Nephron (organoid): ENCODE results near the gene CHID1.

ENCODE experiments used
- H3K27ac Mint-ChIP-seq, 3 experiments: 2 replicates each; pipeline ENCODE4 v1.8.0; 2020; ENCODE audit warnings: mixed read lengths in 3 of 3, mild to moderate bottlenecking in 2 of 3, moderate library complexity in 1 of 3
- H3K27me3 Mint-ChIP-seq: 2 replicates; pipeline ENCODE4 v1.8.0; 2021; ENCODE audit warnings: low read depth, mild to moderate bottlenecking, moderate library complexity, mixed read lengths
- H3K36me3 Mint-ChIP-seq: 2 replicates; pipeline ENCODE4 v1.8.0; 2020; ENCODE audit warnings: low read depth, mixed read lengths
- H3K4me1 Mint-ChIP-seq: 2 replicates; pipeline ENCODE4 v1.8.0; 2020; ENCODE audit warnings: mixed read lengths
- H3K4me3 Mint-ChIP-seq, 3 experiments: 2 replicates each; pipeline ENCODE4 v1.8.0; 2020; ENCODE audit warnings: mild to moderate bottlenecking in 3 of 3, mixed read lengths in 3 of 3, moderate library complexity in 2 of 3
- H3K9me3 Mint-ChIP-seq: 2 replicates; pipeline ENCODE4 v1.8.0; 2020; ENCODE audit warnings: mixed read lengths
- CTCF ChIP-seq, 3 experiments: fragments of 200-600 bp; sonication (generic); IDR thresholded peaks; one replicate each; pipeline ENCODE4 v1.5.0; 2021; ENCODE audit warnings: antibody characterized with exemption in 3 of 3; ENCODE audit not compliant: unreplicated experiment in 3 of 3

Gene CHID1

DNA sequence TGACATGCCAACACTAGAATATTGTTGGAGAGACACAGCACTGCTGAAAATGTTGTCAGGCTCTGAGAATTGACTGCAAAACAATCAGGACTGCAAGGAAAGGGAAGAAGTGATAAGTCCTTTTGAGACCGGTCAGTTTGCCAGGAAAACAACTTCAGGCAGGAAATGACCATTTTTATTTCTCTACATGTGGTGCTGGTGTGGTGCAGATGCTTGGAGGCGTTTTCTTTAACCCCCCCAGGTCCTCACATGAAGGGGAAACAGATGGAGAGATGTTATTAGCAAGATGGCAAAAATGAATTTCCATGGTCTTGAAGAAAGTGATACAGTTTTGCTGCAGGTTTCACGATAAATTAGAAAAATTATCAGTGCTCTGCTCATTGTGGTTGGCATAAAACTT, 20.8 kb upstream of the CHID1 start:
- Mint-ChIP-seq H3K4me3 (peak overlapping the region in 1 of 3 experiments; percentile 20), H3K27ac (peak overlapping the region; percentile 67 to 89 (median 73)), H3K9me3 (no peaks in the 10 kb centered on the region), H3K36me3 (peaks cover 3% of the 10 kb centered on the region), H3K27me3 (no peaks in the 10 kb centered on the region), H3K4me1 (peaks cover 47% of the 10 kb centered on the region)
- TF ChIP-seq CTCF (IDR thresholded peaks at IDR 0.05; ENCODE audit: unreplicated experiment in 3 of 3): no peak

GRCh38 chr11:929405-929804, 18.8 kb upstream of the CHID1 start:
- Mint-ChIP-seq H3K4me1 (peaks cover 45% of the 10 kb centered on the region), H3K27me3 (no peaks in the 10 kb centered on the region), H3K27ac (peak overlapping the region in 2 of 3 experiments; percentile 30 to 78), H3K9me3 (no peaks in the 10 kb centered on the region), H3K36me3 (peaks cover under 1% of the 10 kb centered on the region), H3K4me3 (no peak overlapping the region)
- TF ChIP-seq CTCF (IDR thresholded peaks at IDR 0.05; ENCODE audit: unreplicated experiment in 3 of 3): no peak

DNA sequence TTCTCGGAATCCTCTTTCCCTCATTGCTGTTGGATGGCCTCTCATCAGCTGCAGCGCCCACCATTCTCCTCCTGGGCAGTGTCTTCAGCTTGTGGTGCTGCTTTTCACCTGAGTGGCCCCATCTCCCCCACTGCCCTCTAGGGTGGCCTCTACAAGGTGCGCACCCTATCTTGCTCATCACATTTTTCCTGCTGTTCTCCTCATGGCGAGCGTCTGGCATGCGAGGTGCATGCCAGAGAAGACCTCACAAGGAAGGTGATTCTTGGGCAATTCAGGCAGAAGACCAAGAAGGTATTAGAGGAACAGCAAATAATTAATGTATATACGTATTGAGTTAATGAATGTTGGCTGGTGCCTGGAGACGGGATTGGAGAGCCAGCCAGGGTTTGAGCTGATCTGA, 18.2 kb upstream of the CHID1 start:
- Mint-ChIP-seq H3K9me3 (no peaks in the 10 kb centered on the region), H3K27me3 (peaks cover 2% of the 10 kb centered on the region), H3K4me3 (peak overlapping the region; percentile 65 to 71 (median 69)), H3K27ac (peak overlapping the region; percentile 30 to 78 (median 62)), H3K4me1 (peaks cover 43% of the 10 kb centered on the region), H3K36me3 (no peaks in the 10 kb centered on the region)
- no peak for TF ChIP-seq CTCF (IDR thresholded peaks at IDR 0.05; ENCODE audit: unreplicated experiment in 3 of 3)

DNA sequence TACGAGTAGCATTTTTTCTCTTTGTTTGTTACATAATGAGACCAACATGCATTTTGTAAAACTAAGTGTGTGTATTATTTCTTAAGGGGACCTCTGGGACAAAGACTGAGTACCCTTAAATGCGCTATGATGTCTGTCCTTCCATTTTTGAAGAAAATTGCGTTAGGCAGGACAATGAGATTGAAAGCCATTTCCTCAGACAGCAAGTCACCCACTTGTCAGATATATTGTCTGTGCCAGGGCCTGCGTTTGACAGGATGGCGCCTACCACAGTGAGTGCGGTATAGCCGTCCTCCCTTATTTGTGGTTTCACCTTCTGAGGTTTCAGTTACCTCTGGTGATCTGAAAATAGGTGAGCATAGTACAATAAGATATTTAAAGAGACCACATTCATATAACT, 17.3 kb upstream of the CHID1 start:
- no peaks in the 10 kb centered on the region for H3K36me3 Mint-ChIP-seq
- peak overlapping the region; percentile 38 to 56 (median 43) for H3K4me3 Mint-ChIP-seq
- peaks cover 3% of the 10 kb centered on the region for H3K27me3 Mint-ChIP-seq
- peaks cover 35% of the 10 kb centered on the region for H3K4me1 Mint-ChIP-seq
- no peak for TF ChIP-seq CTCF (IDR thresholded peaks at IDR 0.05; ENCODE audit: unreplicated experiment in 3 of 3)
- H3K9me3 Mint-ChIP-seq: no peaks in the 10 kb centered on the region
- peak overlapping the region in 1 of 3 experiments; percentile 30 for H3K27ac Mint-ChIP-seq

DNA sequence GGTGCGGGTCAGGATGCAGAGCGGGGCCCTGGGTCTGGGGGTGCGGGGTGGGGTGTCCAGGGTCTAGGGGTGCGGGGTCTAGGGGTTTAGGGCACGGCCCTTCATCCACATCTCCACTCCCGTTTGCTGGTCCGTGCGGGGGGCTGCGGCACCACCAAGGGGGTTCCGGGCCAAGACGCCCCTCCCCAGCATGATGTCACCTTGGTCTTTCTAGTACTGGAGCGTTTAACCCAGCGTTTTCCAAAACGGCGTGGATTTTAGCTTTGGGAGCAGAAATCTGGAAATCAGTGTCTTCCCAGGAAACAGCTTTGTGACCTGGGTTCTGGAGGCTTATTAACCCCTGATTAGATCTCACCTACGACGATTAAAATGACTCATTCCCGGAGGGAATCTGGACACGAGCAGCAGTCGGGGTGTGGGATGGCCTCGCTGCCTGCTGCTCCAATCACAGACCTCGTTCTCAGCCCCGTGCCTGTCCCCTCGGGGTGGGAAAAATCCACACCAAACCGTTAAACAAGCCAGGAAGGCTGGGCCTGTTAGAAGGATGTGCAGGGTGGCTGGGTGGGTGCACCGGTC, 15.8 kb upstream of the CHID1 start:
- Mint-ChIP-seq H3K4me3 (peak overlapping the region; percentile 96 to 98 (median 97)), H3K36me3 (no peaks in the 10 kb centered on the region), H3K27ac (peak overlapping the region; percentile 93 to 98 (median 96)), H3K9me3 (no peaks in the 10 kb centered on the region), H3K27me3 (peaks cover 3% of the 10 kb centered on the region), H3K4me1 (peaks cover 32% of the 10 kb centered on the region)
- TF ChIP-seq CTCF (IDR thresholded peaks at IDR 0.05; ENCODE audit: unreplicated experiment in 3 of 3): no peak
